DMS53 (cell line): ENCODE results near the gene PRSS3.
"Not testable (repeated sequence)": the region's sequence is repeated elsewhere in the genome, so short reads cannot be mapped to it uniquely, and the experiment has no call there.

Experiments used
- DNase-seq: peaks from one replicate; lab custom pipeline; 2025; lab: John Stamatoyannopoulos, UW

Gene PRSS3

DNA sequence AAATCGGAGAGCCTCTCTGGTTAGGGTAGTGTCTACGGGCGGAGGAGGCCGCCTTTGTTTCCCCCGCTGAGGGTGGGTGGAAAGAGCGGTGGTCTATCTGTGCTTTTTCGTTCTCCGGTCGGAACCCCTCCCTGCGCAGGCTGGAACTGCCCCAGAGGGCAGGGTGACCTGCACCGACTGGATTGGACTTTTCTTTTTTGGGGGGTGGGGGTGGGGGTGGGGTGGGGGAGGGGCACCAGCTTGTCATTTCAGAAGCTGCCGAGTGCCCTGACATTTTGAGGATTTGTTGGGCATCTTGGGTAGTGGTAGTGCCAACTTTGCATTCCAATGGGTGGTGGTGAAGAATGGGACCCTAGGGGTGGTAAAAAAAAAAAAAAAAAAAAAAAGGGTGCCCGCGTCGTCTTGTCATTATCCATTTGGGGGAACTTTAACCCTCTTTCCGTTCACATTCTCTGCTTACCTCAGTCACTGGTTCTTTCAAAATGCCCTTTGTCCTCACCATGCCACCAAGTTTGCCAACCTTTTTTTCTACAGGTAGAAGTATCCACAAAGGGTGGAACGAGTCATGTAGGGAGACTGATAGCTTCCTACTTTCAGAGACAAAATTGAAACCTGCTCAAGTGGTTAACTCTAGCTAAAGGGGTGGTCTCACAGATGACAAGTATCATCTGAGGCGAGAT is 22.9 kb downstream of the PRSS3 start:
- DNase-seq, result peak; percentile 9

DNA sequence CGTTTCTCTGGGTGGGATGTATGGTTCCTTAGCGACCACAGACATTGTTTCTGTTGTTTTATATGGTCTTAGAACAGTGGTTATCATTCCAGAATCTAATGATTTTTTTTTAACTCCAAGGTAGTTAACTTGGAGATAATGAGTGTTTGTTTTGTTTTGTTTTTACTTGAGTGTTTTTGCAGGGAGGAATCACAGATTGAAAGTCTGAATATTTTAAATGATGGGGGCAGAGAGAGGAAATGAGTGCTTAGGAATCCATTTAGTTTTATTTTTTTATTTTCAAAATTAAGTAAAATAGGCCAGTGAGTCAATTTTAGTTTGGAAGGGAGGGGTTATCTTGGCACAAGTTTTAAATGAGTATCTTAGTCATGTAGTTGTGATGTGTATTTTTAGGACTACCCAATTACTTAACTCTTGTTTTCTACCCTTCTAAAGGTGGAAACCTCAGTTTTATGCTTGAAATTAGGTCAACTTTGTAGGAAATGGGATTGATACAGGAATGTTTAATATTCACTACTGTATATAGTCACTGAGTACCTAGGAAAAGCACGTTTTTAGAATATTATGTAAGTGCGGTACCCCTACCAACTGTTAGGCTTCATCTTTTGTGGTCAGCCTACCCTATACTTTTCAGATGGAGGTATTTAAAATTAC is 23.6 kb downstream of the PRSS3 start:
- no peak for DNase-seq

GRCh38 chr9:33820231-33820745 is 24.9 kb downstream of the PRSS3 start:
- no peak for DNase-seq

GRCh38 chr9:33823801-33824200 is 28.4 kb downstream of the PRSS3 start:
- DNase-seq, result no peak

DNA sequence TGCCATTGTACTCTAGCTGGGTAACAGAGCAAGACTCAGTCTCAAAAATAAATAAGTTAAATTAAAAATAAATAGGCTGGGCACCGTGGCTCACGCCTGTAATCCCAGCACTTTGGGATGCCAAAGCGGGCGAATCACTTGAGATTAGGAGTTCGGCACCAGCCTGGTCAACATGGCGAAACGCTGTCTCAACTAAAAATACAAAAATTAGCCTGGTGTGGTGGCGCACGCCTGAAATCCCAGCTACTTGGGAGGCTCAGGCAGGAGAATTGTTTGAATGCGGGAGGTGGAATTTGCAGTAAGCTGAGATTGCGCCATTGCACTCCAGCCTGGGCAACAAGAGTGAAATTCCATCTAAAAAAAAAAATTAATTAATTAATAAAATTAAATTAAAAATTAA is 31.9 kb downstream of the PRSS3 start:
- not testable (repeated sequence) for DNase-seq

DNA sequence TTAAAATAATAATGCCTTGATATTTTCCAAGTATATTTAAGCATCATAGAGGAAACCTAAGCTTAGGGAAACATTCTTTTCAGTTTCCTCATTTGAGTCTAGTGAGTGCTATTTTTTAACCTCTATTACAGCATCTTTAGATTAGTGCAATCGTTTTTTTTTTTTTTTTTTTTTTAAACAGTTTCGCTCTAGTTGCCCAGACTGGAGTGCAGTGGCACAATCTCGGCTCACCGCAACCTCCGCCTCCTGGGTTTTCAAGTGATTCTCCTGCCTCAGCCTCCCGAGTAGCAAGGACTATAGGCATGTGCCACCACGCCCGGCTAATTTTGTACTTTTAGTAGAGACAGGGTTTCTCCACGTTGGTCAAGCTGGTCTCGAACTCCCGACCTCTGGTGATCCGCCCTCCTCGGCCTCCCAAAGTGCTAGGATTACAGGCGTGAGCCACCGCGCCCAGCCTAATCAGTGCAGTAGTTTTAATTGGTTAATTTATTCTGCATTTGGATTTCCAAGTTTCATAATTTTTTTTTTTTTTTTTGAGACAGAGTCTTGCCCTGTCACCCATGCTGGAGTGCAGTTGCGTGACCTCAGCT is 34.4 kb downstream of the PRSS3 start:
- not testable (repeated sequence) for DNase-seq

- no peak for DNase-seq
These were observed 40.4 kb downstream of the PRSS3 start for GRCh38 chr9:33835625-33836260.

DNA sequence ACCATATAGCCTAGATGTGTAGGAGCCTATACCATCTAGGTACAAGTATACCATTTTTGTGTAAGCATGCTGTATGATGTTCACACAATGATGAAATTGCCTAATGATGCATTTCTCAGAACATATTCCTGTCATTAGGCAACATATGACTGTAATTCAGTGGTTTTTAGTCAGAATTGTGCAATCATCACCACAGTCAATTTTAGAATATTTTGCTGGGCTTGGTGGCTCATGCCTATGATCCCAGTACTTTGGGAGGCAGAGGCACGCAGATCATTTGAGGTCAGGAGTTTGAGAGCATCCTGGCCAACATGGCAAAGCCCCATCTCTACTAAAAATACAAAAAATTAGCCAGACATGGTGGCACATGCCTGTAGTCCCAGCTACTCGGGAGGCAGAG is 40.9 kb downstream of the PRSS3 start:
- not testable (repeated sequence) for DNase-seq

- DNase-seq, result no peak
These were observed 41.8 kb downstream of the PRSS3 start for GRCh38 chr9:33837138-33837537.

GRCh38 chr9:33840381-33840780 is 45.0 kb downstream of the PRSS3 start:
- DNase-seq, result no peak

DNA sequence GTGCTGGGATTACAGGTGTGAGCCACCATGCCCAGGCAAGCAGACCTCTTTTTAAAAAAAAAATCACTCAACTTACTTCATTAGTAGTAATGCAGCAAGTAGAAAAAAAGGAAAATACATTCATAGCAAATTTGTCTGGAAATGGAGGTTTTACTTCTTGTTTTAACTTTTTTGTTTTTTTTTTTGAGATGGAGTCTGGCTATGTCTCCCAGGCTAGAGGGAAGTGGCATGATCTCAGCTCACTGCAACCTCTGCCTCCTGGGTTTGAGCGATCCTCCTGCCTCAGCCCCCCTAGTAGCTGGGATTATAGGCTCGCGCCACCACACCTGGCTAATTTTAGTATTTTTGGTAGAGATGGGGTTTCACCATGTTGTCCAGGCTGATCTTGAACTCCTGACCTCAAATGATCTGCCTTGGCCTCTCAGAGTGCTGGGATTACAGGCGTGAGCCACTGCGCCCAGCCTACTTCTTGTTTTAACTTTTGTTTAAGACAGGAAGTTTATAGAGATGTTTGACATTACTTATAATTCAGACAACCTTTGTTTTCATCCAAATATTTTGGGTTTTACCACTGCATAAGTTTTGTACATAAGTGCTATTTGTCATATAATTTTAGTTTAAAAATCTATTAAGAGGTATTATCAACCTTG is 48.1 kb downstream of the PRSS3 start:
- no peak for DNase-seq

DNA sequence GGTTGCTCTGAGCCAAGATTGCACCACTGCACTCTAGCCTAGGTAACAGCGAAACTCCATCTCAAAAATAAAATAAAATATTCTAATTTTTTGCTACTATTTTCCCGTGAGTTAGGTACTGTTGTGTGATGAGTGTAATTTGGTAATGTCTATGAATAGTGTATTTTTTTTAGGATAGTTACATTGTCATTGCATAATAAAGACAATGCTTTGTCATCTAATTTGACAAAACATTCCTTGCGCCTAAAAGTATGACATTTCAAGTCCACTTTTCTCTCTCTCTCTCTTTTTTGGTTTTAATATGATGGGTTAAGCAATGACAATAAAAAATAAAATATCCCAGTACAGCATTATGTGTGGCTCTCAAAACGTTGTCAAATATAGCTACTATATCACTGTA is 50.9 kb downstream of the PRSS3 start:
- DNase-seq, result no peak

DNA sequence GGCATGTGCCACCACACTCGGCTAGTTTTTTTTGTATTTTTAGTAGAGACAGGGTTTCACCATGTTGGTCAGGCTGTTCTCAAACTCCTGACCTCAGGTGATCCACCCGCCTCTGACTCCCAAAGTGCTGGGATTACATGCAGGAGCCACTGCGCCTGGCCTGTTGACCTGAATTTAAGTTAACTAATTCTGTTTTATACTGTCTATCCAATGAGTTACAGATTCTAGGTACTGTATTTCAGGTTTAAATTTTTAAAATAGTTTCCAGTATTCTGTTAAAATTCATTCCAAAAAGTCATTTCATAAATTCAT is 52.5 kb downstream of the PRSS3 start:
- DNase-seq, result not testable (repeated sequence)
